ENCODE data around the gene PALMD. TPM values are rescaled to one million over a fixed set of nuclear protein-coding genes. Genes with fewer than 3 reads are reported as not detected.

Gene PALMD
- total RNA-seq, 1 donor from 2014 or later: 34.4 TPM

- no peaks in the 10 kb centered on the region for H3K36me3 ChIP-seq
- DNase-seq (ENCODE audit: low spot score in 2 of 2): no peak
- TF ChIP-seq, protein P1, sequence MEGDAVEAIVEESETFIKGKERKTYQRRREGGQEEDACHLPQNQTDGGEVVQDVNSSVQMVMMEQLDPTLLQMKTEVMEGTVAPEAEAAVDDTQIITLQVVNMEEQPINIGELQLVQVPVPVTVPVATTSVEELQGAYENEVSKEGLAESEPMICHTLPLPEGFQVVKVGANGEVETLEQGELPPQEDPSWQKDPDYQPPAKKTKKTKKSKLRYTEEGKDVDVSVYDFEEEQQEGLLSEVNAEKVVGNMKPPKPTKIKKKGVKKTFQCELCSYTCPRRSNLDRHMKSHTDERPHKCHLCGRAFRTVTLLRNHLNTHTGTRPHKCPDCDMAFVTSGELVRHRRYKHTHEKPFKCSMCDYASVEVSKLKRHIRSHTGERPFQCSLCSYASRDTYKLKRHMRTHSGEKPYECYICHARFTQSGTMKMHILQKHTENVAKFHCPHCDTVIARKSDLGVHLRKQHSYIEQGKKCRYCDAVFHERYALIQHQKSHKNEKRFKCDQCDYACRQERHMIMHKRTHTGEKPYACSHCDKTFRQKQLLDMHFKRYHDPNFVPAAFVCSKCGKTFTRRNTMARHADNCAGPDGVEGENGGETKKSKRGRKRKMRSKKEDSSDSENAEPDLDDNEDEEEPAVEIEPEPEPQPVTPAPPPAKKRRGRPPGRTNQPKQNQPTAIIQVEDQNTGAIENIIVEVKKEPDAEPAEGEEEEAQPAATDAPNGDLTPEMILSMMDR (IDR thresholded peaks at IDR 0.05): no peak
- H3K27me3 ChIP-seq: no peaks in the 10 kb centered on the region
- intact Hi-C loops (cut with DNase I): no loop called here
- H3K4me1 ChIP-seq: no peaks in the 10 kb centered on the region
- no peak overlapping the region for H3K27ac ChIP-seq
- no peaks in the 10 kb centered on the region for H3K9me3 ChIP-seq
- H3K4me3 ChIP-seq: no peak overlapping the region
These were observed 29.4 kb downstream of the PALMD start for GRCh38 chr1:99675292-99675691.

- intact Hi-C loops (cut with DNase I): no loop called here
- H3K27me3 ChIP-seq: no peaks in the 10 kb centered on the region
- no peaks in the 10 kb centered on the region for H3K36me3 ChIP-seq
- no peak for DNase-seq (ENCODE audit: low spot score in 2 of 2)
- H3K9me3 ChIP-seq: no peaks in the 10 kb centered on the region
- TF ChIP-seq, protein P1 (IDR thresholded peaks at IDR 0.05): no peak
- H3K27ac ChIP-seq: no peak overlapping the region
- H3K4me1 ChIP-seq: no peaks in the 10 kb centered on the region
- H3K4me3 ChIP-seq: no peak overlapping the region
These were observed 30.1 kb downstream of the PALMD start for GRCh38 chr1:99675994-99676393.

DNA sequence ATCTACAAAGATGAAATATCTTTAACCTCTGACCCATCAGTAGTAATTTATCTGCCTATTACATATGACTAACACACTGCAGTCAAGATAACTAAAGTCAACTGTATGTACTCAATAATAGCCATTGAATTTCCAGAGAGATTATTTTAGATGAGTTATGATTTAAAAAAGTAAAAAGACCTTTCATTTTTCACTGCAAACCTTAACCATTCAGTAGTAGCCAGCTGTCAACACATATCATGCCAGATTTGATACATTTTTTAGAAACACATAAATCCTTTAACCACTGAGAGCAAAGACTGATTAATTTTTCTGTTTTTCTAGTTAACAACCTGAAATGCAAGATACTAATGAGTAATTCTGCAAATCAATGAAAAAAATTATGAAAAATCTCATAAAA lies 31.0 kb downstream of the PALMD start:
- H3K9me3 ChIP-seq: no peaks in the 10 kb centered on the region
- H3K4me3 ChIP-seq: no peak overlapping the region
- TF ChIP-seq, protein P1 (IDR thresholded peaks at IDR 0.05): no peak
- H3K27ac ChIP-seq: no peak overlapping the region
- DNase-seq (ENCODE audit: low spot score in 2 of 2): no peak
- no peaks in the 10 kb centered on the region for H3K27me3 ChIP-seq
- no peaks in the 10 kb centered on the region for H3K36me3 ChIP-seq
- intact Hi-C loops (cut with DNase I): no loop called here
- H3K4me1 ChIP-seq: no peaks in the 10 kb centered on the region

DNA sequence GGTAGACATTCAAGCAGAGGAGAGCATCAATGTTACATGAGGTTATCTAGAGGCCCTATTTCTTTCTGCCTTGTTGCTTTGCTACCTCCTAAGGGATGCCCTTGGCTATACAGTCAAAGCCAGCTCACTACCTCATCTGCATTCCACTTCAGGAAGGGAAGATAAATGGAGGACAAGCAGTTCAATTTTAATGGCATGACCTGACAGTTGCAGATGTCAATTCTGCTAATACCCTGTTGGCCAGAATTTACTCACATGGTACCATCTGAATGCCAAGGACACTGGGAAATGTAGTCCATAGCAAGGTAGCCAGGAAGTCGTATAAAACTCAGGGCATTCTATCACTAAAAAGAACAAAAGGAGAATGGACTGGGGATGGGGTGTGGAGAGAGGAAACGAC lies 31.5 kb downstream of the PALMD start:
- H3K9me3 ChIP-seq: no peaks in the 10 kb centered on the region
- DNase-seq (ENCODE audit: low spot score in 2 of 2): no peak
- no peaks in the 10 kb centered on the region for H3K36me3 ChIP-seq
- no peaks in the 10 kb centered on the region for H3K4me1 ChIP-seq
- intact Hi-C loops (cut with DNase I): no loop called here
- H3K27me3 ChIP-seq: no peaks in the 10 kb centered on the region
- TF ChIP-seq, protein P1 (IDR thresholded peaks at IDR 0.05): no peak
- no peak overlapping the region for H3K4me3 ChIP-seq
- H3K27ac ChIP-seq: no peak overlapping the region

- Histone ChIP-seq H3K36me3 (no peaks in the 10 kb centered on the region), H3K4me1 (no peaks in the 10 kb centered on the region), H3K9me3 (no peaks in the 10 kb centered on the region), H3K27me3 (no peaks in the 10 kb centered on the region), H3K4me3 (no peak overlapping the region), H3K27ac (no peak overlapping the region)
- TF ChIP-seq, protein P1 (IDR thresholded peaks at IDR 0.05): no peak
- intact Hi-C loops (cut with DNase I): no loop called here
- DNase-seq (ENCODE audit: low spot score in 2 of 2): no peak
These were observed 34.4 kb downstream of the PALMD start for GRCh38 chr1:99680270-99680669.

GRCh38 chr1:99681583-99681982 lies 35.7 kb downstream of the PALMD start:
- no peak for DNase-seq (ENCODE audit: low spot score in 2 of 2)
- H3K27me3 ChIP-seq: no peaks in the 10 kb centered on the region
- H3K4me3 ChIP-seq: no peak overlapping the region
- intact Hi-C loops (cut with DNase I): no loop called here
- H3K36me3 ChIP-seq: no peaks in the 10 kb centered on the region
- no peaks in the 10 kb centered on the region for H3K9me3 ChIP-seq
- H3K27ac ChIP-seq: no peak overlapping the region
- H3K4me1 ChIP-seq: no peaks in the 10 kb centered on the region
- TF ChIP-seq, protein P1 (IDR thresholded peaks at IDR 0.05): no peak
